Hindlimb muscle (tissue), 1 donor: ENCODE results near the gene MRM1. TPM values are rescaled to one million over a fixed set of nuclear protein-coding genes. Genes with fewer than 3 reads are reported as not detected.

ENCODE experiments used
- DNase-seq: peaks from one replicate; pipeline ENCODE4 v3.0.0-alpha.2; 2013
- polyA plus RNA-seq: library from polyadenylated mRNA; unstranded; fragments of 120-200 nt; gene quantifications from one replicate; pipeline ENCODE4 v1.2.1, GENCODE V29; 2013; ENCODE audit not compliant: insufficient read length

Gene MRM1
- polyA plus RNA-seq, 1 donor: 5.0 TPM

DNA sequence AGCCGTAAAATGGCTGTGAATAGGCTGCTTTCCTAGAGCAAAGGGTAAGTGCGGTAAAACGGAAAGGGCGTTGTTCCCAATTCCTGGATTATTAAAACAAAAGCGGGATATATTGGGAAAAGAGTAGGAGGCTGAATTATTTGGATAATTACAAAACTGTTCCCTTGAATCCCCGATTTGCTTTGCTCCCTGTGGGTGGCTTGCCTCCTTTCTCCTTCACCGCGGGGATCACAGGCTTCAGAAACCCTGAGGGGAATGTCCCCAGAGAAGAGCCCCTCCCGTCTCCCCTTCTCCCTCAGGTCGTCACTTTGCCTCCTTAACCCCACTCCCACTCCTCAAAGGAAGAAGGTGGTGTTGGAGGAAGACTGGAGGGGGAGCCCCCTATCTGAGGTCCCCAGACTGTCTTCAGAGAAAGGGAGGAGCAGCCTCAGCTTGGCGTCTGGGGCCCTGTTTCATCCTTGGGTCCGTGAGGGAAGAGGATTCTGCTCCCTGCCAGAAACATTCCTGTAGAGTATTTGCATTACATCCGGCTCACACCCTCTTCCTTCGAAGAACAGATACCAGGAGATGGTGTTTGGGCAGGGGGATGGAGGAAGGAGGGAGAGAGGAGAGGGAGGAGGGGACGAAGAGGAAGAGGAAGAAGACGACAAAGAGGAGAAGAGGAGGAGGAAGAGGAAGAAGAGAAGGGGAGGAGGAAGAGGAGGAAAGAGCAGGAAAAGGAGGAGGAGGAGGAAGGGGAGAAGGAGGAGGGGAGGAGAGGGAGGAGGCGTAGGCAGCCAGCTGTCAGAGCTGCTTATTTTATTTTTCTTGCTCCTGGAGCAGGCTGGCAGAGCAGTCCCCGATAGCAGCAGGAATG is 31.8 kb downstream of the MRM1 start:
- no peak for DNase-seq

DNA sequence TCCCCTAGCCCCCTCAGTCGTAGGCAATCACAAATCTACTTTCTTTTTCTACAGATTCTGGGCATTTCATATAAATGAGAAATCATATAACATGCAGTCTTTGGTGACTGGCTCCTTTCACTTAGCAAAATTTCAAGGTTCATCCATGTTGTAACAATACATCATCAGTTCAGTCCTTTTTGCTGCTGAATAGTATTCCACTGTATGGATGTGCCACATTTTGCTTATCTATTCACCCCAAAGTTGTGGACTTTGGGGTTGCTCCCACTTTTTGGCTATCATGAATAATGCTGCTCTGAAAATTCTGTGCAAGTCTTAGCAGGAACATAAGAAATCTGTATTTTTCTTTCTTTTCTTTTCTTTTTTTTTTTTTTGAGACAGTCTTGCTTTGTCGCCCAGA is 39.0 kb downstream of the MRM1 start:
- DNase-seq: no peak

DNA sequence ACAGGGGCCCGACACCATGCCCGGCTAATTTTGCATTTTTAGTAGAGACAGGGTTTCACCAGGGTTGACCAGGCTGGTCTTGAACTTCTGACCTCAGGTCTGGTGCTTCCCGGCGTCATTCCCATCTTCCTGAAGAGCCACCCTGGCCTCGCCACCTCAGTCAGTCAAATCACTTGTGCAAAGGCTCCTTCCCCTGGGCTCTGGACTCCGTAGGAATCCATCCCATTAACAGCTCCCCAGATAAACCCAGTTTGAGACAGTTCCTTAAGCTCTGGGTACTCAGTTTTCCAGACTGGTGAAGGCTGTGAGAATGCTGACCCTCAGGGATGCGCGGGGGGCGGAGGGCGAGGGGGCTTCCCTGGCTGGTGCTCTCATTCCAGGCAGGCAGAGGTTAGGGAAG is 39.5 kb downstream of the MRM1 start:
- no peak for DNase-seq

DNA sequence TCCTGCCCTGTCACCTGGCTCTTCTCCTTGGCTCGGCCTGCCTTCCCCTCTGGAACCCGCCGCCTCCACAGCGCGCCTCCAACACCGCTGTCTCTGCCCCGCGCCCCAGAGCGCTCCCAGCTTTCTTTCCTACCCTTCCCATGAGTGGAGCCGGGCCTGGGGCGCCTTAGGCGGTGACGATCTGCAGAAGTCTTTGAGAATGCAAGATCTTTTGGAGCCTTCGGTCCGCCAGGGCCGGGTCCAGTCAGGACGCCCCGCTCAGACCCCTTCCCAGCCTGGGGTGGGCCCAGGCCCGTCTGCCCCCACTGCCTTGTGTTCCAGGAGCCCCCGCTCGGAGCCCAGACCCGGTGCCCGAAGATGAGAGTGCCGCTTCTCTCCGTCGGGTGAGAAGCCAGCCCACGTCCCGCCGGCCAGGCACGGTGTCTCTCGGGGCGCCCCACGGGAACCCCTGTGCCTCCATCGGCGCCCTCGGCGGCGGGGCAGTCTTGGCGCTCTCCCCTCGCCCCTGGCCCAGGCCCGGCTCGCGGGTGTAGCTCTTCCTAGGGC is 40.0 kb downstream of the MRM1 start:
- DNase-seq: no peak

DNA sequence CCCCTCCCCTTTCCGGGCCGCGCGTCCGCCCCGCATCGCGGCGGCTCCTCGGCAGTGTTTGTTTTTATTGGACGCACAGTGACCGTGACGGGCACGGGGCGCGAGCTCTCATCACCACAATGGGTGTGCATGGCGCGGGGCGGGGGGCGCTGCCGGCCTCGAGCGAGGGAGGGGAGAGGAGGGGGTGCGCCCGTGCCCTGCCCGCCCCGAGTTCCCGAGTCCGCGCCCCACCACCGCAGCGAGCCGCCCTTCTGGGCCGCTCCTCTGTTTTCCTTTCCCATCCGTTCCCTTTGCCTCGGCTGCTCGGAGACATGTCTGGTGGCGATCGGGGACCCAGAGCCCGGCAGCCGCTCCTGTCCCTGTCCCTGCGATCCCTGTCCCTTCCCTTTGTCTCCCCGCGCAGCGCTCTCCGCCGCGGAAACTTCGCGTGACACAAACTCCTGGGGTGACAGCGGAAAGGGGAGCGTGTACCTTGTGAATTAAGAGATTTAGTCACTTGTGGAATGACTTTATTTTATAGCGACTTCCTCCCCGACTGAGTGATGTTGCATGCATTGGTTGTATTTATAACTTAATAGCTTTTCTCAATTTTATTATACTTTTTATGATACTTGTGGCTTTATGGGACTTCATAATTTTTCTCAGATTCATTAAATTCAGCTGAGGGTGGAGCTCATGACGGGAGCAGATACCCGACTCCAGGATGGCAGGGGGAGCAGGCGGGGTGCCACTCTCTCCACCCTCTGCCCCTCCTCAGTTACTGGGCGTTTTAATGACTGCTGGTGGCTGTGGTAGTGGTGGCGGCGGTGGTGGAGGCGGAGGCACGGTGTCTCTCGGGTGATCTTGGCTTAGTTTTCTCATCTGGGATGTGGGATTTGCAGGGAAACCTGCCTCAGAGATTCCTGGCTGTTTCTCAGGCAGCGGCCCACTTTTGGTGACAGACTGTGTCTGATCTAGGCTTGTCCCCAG is 40.8 kb downstream of the MRM1 start:
- no peak for DNase-seq

DNA sequence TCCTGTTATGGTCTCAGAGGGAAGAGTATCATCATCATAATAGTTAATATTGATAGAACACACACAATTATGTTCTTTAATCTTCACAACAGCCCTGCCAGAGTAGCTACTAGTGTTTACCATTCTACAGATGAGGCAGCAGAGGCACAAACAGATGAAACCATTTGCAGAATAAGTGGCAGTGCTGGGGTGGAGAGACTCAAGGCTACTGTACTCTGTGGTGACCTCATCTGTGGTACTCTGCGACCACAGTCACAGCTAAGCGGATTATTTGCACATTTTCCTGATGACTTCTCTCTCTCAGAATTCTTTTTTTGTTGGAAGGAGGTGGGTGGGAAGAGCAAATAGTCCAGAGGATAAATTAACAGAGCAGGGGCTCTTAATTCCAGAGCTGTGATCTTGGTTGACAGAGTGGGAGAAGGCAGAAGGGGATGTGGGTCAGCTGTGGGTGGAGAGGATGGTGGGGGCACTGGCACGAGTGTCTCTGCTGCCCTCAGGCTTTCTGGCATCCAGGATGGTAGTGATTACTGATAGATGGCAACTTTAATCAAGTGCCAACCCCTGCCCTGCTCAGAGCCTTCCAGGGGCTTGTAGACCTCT is 41.8 kb downstream of the MRM1 start:
- DNase-seq: no peak

DNA sequence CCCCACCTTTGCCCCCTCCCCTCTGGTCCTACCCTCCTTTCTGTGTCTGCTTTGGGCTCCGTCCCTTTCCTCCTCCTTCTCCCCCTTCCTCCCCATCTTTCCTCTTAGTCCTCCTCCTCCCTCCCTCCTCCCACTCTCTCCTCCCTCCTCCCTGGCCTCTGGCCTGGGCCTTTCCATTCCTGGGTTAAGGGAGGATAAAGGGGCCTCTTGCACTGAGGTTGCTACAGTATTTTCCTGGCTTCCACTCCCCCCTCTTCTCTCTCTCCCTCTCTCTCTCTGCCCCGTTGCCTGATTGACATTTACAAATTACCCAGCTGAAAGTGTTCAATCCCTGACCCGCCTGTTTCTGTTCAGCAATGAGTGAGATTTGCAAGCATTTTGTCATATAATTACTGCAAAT is 44.0 kb downstream of the MRM1 start:
- DNase-seq: no peak

DNA sequence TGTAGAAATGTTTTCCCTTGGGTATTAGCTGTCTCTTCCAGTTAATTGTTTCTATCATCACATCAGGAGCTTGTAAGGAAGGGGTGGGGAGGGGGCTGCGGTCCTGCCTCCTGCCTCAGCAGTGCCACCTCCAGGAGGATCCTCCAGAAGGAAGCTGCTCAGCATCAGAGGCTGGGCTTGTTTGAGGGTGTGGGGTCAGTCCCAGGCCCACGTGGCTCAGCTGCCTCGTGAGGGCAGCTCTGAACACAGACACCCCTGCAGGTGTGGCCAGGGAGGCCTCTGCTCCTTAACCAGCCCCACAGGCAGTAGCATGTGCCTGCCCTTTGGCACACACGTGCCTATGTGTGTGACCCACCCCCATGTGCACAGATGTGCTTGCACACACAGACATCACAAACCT is 46.3 kb downstream of the MRM1 start:
- DNase-seq: no peak

DNA sequence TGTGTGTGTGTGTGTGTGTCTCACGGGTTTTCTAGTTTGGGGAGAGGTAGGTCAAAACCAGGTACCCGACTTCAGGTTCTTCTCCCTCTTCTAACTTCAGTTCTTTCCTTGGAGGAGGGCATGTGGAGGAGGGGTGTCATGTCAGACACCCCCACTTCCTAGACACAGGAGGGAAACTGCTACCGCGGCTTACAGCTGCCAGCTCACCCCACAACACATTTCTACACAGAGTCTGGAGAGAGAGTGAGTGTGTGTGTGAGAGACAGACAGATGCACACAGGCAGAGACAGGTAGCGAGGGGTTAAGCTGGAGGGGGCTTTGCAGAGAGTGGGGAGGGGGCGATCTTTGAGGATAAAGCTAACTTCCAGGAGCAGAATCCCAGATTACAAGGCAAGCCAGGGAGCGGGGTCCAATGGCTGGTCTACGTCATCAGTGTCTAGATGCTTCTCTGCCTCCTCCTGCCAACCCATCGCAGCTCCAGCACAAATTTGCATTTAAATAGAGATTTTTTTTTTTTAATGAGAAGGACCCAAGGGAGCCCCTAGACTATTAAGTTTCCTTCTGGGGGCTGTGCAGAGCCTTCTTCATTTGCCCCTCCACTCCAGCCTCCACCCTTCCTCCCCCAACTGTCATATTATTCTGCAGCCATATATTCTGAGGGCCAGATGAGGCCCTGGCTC is 48.9 kb downstream of the MRM1 start:
- DNase-seq: no peak

DNA sequence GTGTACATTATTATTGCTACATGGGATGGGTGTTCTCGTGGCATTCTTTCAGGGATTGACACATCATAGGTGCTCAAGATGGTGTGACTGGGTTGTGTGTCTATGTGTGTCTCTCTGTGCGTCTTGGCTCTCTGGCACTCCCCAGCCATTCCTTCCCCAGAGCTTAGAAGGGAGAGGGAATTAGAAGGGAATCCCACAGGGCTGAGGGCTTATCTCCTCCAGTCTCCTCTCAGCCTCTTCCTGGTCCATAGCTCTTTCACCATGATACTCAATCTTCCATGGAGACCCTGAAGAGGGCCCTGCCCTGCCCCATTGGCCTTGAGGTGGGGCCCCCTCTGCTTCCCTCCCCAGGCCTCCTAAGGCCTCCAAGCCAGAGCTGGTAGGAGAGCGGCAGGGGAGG is 52.0 kb downstream of the MRM1 start:
- DNase-seq: no peak

DNA sequence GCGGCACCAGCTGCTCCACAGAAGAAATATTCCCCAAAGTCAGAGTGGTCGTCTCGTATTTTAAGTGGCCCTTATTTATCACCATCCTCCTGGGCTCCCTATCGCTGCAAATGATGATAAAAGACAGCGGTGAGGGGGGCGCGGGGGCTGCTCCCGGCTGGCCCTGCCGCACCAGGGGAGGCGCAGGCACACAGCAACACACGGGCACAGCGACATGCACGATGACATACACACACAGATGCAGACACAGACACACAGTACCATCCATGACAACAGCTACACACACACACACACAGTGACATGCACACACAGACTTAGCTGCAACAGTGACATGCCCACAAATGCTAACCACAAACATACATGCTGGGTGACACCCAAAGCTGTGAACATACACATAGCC is 52.5 kb downstream of the MRM1 start:
- DNase-seq: no peak

DNA sequence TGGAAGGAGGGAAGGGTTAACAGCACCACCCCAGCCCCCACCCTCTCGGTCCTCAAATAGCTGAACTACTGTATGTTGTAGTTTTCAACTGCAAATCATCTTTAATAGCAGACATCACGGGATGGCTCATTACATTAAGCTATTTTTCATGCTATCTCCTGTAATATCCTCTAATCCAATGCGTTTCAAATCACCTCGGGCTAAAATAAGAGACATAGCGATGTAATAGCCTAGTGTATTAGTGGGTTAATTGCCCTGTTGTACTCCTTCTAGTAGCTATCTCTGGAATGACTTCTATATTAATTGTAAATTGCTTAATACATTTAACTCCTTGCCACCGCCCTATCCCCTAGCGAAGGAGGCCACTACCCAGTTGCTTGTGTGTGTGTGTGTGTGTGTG is 54.3 kb downstream of the MRM1 start:
- no peak for DNase-seq

DNA sequence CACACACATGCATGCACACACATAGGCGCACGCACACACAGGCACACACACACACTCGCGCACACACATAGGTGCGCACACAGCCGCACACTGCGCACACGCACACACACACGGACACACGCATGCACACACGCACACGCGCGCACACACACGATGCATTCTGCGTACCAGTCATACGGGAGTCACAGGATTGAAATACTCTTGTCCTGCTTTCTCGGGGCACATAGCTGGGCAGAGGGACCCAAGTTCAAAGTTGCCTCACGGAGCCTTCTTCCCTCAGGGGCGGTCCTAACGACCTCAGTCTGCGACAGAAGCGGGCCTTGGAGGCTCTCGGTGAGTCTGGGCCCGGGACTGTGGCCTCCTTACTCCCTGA is 56.0 kb downstream of the MRM1 start:
- DNase-seq: no peak

DNA sequence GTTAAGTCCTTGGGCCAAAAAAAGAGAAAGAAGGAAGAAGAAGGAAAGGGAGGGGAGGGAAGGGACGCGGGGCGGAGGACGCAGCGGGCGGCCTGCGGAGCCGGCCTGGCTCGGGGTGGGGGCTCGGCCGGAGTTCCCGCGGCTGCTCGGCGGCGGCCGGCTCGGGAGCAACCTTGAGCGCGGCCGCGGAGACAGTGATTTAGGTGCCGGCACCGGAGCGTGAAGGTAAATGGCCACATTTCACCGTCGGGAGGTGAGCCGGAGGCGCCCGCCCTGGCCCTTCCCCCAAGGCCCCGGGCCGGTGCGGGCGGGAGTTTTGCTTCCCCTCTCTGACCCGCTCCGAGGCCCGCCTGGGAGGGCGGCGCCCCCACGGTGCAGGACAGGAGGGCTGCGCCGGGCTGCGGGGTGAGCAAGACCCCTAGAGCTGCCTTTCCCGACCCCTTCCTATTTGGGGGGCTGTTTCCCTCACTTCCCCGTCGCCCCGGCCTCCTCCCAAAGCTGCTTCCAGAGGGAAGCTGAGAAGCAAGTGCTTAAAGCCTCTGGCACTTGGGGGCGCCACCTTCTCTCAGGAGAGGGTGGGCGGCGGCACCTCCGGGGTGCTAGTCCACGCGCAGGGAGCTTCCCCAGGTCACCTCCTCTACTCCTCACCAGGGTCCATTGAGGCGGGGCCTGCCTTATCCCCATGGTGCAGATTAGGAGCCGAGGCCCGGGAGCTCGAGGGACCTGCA is 56.5 kb downstream of the MRM1 start:
- DNase-seq: no peak

Other genes starting within 250 kb of the MRM1 start
- gene TBC1D3H, start 213.1 kb upstream of the MRM1 start, polyA plus RNA-seq: not detected
- gene ZNHIT3, start 114.9 kb upstream of the MRM1 start, polyA plus RNA-seq: 53.9 TPM
- 36.4 TPM for gene MYO19, start 66.7 kb upstream of the MRM1 start, polyA plus RNA-seq
- gene PIGW, start 66.6 kb upstream of the MRM1 start, polyA plus RNA-seq: 8.0 TPM
- gene GGNBP2, start 56.7 kb upstream of the MRM1 start, polyA plus RNA-seq: 62.4 TPM
- 7.0 TPM for gene DHRS11, start 9.7 kb upstream of the MRM1 start, polyA plus RNA-seq